SK-N-SH treated with all-trans-retinoic acid at 6 μM for 48 hours (cell line): ENCODE measurements around the gene HS6ST2.

Experiments
- ARNTL ChIP-seq: fragments of 450-650 bp; formaldehyde crosslinking; IDR thresholded peaks from 2 replicates; pipeline ENCODE4 v1.5.0; 2020; ENCODE audit warnings: low read depth, mild to moderate bottlenecking, moderate library complexity, borderline replicate concordance
- CREB5 ChIP-seq: fragments of 250-450 bp; sonication (Bioruptor Pico); IDR thresholded peaks from 2 replicates; pipeline ENCODE4 v1.5.1; 2020; ENCODE audit warnings: low read depth, mild to moderate bottlenecking, moderate library complexity
- CSDC2 ChIP-seq: fragments of 250-450 bp; sonication (Bioruptor Pico); IDR thresholded peaks from 2 replicates; pipeline ENCODE4 v1.5.0; 2020; ENCODE audit warnings: mild to moderate bottlenecking, moderate library complexity
- ESRRG ChIP-seq: fragments of 250-450 bp; sonication (Bioruptor Pico); IDR thresholded peaks from 2 replicates; pipeline ENCODE4 v1.6.1; 2021; ENCODE audit warnings: mild to moderate bottlenecking
- ISL1 ChIP-seq: fragments of 250-450 bp; sonication (Bioruptor Pico); IDR thresholded peaks from 2 replicates; pipeline ENCODE4 v2.1.2; 2022; ENCODE audit warnings: mild to moderate bottlenecking, moderate library complexity
- OSR1 ChIP-seq: fragments of 250-450 bp; sonication (Bioruptor Pico); IDR thresholded peaks from 2 replicates; pipeline ENCODE4 v1.8.0; 2022; ENCODE audit warnings: moderate library complexity, mild to moderate bottlenecking, inconsistent platforms
- PPARA ChIP-seq: fragments of 250-450 bp; sonication (Bioruptor Pico); IDR thresholded peaks from 2 replicates; pipeline ENCODE4 v1.5.0; 2020; ENCODE audit warnings: mild to moderate bottlenecking, borderline replicate concordance
- RARB ChIP-seq: fragments of 250-450 bp; sonication (Bioruptor Pico); IDR thresholded peaks from 2 replicates; pipeline ENCODE4 v1.8.0; 2021; ENCODE audit warnings: mild to moderate bottlenecking, moderate library complexity
- TSHZ2 ChIP-seq: fragments of 250-450 bp; sonication (Bioruptor Pico); IDR thresholded peaks from 2 replicates; pipeline ENCODE4 v1.5.0; 2020; ENCODE audit warnings: mild to moderate bottlenecking, moderate library complexity
- ZC3H10 ChIP-seq: fragments of 250-450 bp; sonication (Bioruptor Pico); IDR thresholded peaks from 2 replicates; pipeline ENCODE4 v1.5.1; 2021; ENCODE audit warnings: mild to moderate bottlenecking, moderate library complexity
- ZFP3 ChIP-seq: fragments of 250-450 bp; sonication (Bioruptor Pico); IDR thresholded peaks from 2 replicates; pipeline ENCODE4 v1.5.0; 2020; ENCODE audit warnings: mild to moderate bottlenecking, moderate library complexity
- ZNF70 ChIP-seq: fragments of 450-650 bp; formaldehyde crosslinking; IDR thresholded peaks from 2 replicates; pipeline ENCODE4 v1.5.0; 2020; ENCODE audit warnings: mild to moderate bottlenecking, moderate library complexity
- TF ChIP-seq, protein P1 (sequence below): fragments of 250-450 bp; sonication (Bioruptor Pico); IDR thresholded peaks from 2 replicates; pipeline ENCODE4 v1.8.0; 2020; ENCODE audit warnings: mild to moderate bottlenecking, moderate library complexity, borderline replicate concordance

DNA sequence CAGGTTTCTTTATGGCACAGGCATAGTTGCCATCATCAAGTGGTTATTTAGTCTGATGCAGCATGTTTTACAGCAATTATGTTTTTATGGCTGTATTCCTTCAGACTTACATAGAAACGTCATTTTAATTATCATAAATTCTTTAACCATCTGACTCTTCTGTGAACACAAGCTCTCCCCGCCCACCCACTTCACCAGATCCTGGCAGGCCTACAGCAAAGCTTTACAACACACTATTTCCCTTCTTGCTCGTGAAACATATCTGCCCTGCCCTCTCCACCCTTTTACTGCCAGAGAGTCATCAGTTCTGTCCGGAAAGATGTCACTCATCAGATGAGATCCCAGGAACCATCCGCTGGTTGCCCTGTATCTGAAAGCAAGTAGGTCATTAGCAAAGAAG is 120.5 kb downstream of the HS6ST2 start:
- TF ChIP-seq PPARA (CRISPR knock-in tag) (no peak), CSDC2 (CRISPR knock-in tag) (no peak), OSR1 (CRISPR knock-in tag) (no peak), ZFP3 (no peak), ZC3H10 (CRISPR knock-in tag) (no peak), RARB (CRISPR knock-in tag) (no peak), CREB5 (CRISPR knock-in tag) (no peak), ZNF70 (CRISPR knock-in tag) (no peak), ISL1 (CRISPR knock-in tag) (no peak), ESRRG (CRISPR knock-in tag) (no peak), TSHZ2 (CRISPR knock-in tag) (no peak), ARNTL (CRISPR knock-in tag) (no peak)
- TF ChIP-seq, protein P1, sequence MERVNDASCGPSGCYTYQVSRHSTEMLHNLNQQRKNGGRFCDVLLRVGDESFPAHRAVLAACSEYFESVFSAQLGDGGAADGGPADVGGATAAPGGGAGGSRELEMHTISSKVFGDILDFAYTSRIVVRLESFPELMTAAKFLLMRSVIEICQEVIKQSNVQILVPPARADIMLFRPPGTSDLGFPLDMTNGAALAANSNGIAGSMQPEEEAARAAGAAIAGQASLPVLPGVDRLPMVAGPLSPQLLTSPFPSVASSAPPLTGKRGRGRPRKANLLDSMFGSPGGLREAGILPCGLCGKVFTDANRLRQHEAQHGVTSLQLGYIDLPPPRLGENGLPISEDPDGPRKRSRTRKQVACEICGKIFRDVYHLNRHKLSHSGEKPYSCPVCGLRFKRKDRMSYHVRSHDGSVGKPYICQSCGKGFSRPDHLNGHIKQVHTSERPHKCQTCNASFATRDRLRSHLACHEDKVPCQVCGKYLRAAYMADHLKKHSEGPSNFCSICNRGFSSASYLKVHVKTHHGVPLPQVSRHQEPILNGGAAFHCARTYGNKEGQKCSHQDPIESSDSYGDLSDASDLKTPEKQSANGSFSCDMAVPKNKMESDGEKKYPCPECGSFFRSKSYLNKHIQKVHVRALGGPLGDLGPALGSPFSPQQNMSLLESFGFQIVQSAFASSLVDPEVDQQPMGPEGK (CRISPR knock-in tag) = no peak
